ENCODE data around the gene SRSF6. TPM values are rescaled to one million over a fixed set of nuclear protein-coding genes. Genes with fewer than 3 reads are reported as not detected.

SRSF6 gene
- total RNA-seq, 1 donor from 2014 or later: 284 TPM

DNA sequence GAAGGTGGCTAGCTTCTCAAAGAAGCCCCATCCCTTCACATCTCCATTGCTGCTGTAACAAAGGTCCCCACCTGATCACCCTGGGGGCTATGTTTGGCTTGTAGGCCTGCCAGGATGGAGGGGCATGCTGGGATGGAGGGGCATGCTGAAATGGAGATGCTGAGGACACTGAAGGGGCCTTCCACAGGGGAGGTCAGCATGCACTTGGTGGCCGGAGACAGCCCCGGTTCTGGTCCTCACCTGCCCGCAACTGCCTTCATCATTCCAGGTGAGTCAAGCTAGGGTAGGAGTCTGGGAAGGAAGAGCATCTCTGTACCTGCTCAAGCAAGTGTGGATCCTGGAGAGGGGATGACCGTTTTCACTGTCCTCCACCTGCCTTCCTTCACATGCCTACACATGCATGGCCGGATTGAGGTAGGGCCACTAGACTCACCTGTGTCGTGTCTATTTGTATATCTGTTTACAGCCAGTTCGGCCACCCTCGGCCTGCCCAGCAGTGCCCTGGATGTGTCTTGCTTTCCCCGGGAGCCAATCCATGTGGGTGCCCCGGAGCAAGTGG lies 55.8 kb downstream of the SRSF6 start:
- Mint-ChIP-seq H3K9me3 (no peaks in the 10 kb centered on the region), H3K4me3 (peak overlapping the region; percentile 98), H3K36me3 (ENCODE audit: low read depth) (no peaks in the 10 kb centered on the region), H3K4me1 (peaks cover 20% of the 10 kb centered on the region), H3K27ac (ENCODE audit: unreplicated experiment) (no peak overlapping the region), H3K27me3 (ENCODE audit: low read depth) (peaks cover 11% of the 10 kb centered on the region)
- no peak for DNase-seq (ENCODE audit: low read depth, low spot score)
- TF ChIP-seq, protein P1, sequence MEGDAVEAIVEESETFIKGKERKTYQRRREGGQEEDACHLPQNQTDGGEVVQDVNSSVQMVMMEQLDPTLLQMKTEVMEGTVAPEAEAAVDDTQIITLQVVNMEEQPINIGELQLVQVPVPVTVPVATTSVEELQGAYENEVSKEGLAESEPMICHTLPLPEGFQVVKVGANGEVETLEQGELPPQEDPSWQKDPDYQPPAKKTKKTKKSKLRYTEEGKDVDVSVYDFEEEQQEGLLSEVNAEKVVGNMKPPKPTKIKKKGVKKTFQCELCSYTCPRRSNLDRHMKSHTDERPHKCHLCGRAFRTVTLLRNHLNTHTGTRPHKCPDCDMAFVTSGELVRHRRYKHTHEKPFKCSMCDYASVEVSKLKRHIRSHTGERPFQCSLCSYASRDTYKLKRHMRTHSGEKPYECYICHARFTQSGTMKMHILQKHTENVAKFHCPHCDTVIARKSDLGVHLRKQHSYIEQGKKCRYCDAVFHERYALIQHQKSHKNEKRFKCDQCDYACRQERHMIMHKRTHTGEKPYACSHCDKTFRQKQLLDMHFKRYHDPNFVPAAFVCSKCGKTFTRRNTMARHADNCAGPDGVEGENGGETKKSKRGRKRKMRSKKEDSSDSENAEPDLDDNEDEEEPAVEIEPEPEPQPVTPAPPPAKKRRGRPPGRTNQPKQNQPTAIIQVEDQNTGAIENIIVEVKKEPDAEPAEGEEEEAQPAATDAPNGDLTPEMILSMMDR (conservative IDR thresholded peaks at IDR 0.05): no peak

Other genes with a start within 250 kb of the SRSF6 start
- 20.3 and 22.4 TPM in 2 replicates for gene L3MBTL1, start 49.8 kb downstream of the SRSF6 start, total RNA-seq
- gene SGK2, start 101.1 kb downstream of the SRSF6 start, total RNA-seq: 1.0 and 1.6 TPM in 2 replicates
- gene IFT52, start 133.0 kb downstream of the SRSF6 start, total RNA-seq: 57.6 and 67.4 TPM in 2 replicates
- gene MYBL2, start 209.2 kb downstream of the SRSF6 start, total RNA-seq: 124 TPM in 2 replicates